HCT116 (cell line): ENCODE data around the gene FBN1.

Experiments used
- CEBPB ChIP-seq: IDR thresholded peaks from 2 replicates; pipeline ENCODE4 v1.6.1; 2012; ENCODE audit warnings: low read depth
- POLR2A ChIP-seq: IDR thresholded peaks from 2 replicates; pipeline ENCODE4 v1.7.0; 2011; ENCODE audit warnings: borderline replicate concordance; ENCODE audit not compliant: insufficient read depth, insufficient read length; ENCODE audit errors: extremely low read depth
- TF ChIP-seq, protein P1 (sequence below): IDR thresholded peaks from 2 replicates; pipeline ENCODE4 v1.6.1; 2012; ENCODE audit warnings: low read depth
- TF ChIP-seq, protein P2 (sequence below), 3 experiments: fragments of 200-600 bp in 1 of 3; sonication (generic) in 1 of 3; IDR thresholded peaks in 2 of 3; conservative IDR thresholded peaks in 1 of 3; 2 replicates each; pipeline ENCODE4 v1.5.1; 2012 to 2017; ENCODE audit warnings: low read depth in 2 of 3, low read length in 2 of 3, antibody characterized with exemption in 1 of 3, borderline replicate concordance in 1 of 3, control low read depth in 1 of 3, mild to moderate bottlenecking in 1 of 3, mixed read lengths in 1 of 3, mixed run types in 1 of 3, moderate library complexity in 1 of 3; ENCODE audit not compliant: insufficient read depth in 1 of 3
- TF ChIP-seq, protein P3 (sequence below): IDR thresholded peaks from 2 replicates; pipeline ENCODE4 v1.6.1; 2012

DNA sequence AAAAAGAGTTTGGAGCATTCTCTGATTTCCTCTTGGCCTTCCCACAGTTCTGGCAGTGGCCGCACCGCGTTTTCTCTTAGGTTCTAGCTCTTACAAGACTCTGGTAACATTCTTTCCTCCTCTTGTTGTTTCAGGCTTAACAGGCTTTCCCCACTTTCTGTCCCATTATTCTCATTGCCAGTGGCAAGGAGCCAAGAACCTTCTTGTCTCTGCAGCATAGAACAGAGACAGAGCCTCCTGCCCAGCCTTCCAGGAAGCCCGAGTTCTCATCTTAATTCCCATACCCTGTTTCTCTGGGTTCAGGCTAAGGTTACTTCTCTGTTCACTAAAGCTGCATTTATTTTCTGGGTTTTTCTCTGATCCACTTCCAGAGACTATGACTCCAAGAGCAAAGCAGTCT is 253.2 kb downstream of the FBN1 start:
- TF ChIP-seq, protein P1, sequence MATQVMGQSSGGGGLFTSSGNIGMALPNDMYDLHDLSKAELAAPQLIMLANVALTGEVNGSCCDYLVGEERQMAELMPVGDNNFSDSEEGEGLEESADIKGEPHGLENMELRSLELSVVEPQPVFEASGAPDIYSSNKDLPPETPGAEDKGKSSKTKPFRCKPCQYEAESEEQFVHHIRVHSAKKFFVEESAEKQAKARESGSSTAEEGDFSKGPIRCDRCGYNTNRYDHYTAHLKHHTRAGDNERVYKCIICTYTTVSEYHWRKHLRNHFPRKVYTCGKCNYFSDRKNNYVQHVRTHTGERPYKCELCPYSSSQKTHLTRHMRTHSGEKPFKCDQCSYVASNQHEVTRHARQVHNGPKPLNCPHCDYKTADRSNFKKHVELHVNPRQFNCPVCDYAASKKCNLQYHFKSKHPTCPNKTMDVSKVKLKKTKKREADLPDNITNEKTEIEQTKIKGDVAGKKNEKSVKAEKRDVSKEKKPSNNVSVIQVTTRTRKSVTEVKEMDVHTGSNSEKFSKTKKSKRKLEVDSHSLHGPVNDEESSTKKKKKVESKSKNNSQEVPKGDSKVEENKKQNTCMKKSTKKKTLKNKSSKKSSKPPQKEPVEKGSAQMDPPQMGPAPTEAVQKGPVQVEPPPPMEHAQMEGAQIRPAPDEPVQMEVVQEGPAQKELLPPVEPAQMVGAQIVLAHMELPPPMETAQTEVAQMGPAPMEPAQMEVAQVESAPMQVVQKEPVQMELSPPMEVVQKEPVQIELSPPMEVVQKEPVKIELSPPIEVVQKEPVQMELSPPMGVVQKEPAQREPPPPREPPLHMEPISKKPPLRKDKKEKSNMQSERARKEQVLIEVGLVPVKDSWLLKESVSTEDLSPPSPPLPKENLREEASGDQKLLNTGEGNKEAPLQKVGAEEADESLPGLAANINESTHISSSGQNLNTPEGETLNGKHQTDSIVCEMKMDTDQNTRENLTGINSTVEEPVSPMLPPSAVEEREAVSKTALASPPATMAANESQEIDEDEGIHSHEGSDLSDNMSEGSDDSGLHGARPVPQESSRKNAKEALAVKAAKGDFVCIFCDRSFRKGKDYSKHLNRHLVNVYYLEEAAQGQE = no peak
- TF ChIP-seq POLR2A (no peak), CEBPB (no peak)
- TF ChIP-seq, protein P2, sequence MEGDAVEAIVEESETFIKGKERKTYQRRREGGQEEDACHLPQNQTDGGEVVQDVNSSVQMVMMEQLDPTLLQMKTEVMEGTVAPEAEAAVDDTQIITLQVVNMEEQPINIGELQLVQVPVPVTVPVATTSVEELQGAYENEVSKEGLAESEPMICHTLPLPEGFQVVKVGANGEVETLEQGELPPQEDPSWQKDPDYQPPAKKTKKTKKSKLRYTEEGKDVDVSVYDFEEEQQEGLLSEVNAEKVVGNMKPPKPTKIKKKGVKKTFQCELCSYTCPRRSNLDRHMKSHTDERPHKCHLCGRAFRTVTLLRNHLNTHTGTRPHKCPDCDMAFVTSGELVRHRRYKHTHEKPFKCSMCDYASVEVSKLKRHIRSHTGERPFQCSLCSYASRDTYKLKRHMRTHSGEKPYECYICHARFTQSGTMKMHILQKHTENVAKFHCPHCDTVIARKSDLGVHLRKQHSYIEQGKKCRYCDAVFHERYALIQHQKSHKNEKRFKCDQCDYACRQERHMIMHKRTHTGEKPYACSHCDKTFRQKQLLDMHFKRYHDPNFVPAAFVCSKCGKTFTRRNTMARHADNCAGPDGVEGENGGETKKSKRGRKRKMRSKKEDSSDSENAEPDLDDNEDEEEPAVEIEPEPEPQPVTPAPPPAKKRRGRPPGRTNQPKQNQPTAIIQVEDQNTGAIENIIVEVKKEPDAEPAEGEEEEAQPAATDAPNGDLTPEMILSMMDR (IDR thresholded peaks at IDR 0.05 in 2 of 3, conservative IDR thresholded peaks at IDR 0.05 in 1 of 3; ENCODE audit: borderline replicate concordance in 1 of 3, insufficient read depth in 1 of 3, low read depth in 2 of 3, low read length in 2 of 3) = no peak
- TF ChIP-seq, protein P3, sequence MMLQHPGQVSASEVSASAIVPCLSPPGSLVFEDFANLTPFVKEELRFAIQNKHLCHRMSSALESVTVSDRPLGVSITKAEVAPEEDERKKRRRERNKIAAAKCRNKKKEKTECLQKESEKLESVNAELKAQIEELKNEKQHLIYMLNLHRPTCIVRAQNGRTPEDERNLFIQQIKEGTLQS = no peak
